SJSA1 (cell line): ENCODE measurements around the gene FKBP3. TPM values are rescaled to one million over a fixed set of nuclear protein-coding genes. Genes with fewer than 3 reads are reported as not detected.

Experiments used
- DNase-seq, 2 experiments: peaks; one replicate each; pipeline ENCODE4 v3.0.0-alpha.2; 2015 to 2020; ENCODE audit warnings: low spot score in 2 of 2, low read depth in 1 of 2
- H3K27ac ChIP-seq: fragments of 250-450 bp; sonication (Bioruptor Pico); 2 replicates; pipeline ENCODE4 v1.5.1; 2020; ENCODE audit warnings: mild to moderate bottlenecking, moderate library complexity
- H3K27me3 ChIP-seq: fragments of 250-450 bp; sonication (Bioruptor Pico); replicated peaks from 2 replicates; pipeline ENCODE4 v1.5.1; 2020; ENCODE audit warnings: mild to moderate bottlenecking, moderate library complexity
- H3K36me3 ChIP-seq: fragments of 250-450 bp; sonication (Bioruptor Pico); 2 replicates; pipeline ENCODE4 v1.5.1; 2020; ENCODE audit warnings: mild to moderate bottlenecking
- H3K4me1 ChIP-seq: fragments of 250-450 bp; sonication (Bioruptor Pico); replicated peaks from 2 replicates; pipeline ENCODE4 v1.6.1; 2021; ENCODE audit warnings: mild to moderate bottlenecking
- H3K4me3 ChIP-seq: fragments of 250-450 bp; sonication (Bioruptor Pico); 2 replicates; pipeline ENCODE4 v1.5.1; 2020; ENCODE audit warnings: mild to moderate bottlenecking
- H3K9me3 ChIP-seq: fragments of 250-450 bp; sonication (Bioruptor Pico); replicated peaks from 2 replicates; pipeline ENCODE4 v1.5.1; 2020; ENCODE audit warnings: mild to moderate bottlenecking
- total RNA-seq: library from RNA; depleted of rRNA; stranded (reverse); fragments of >200 nt; shearing (Covaris generic); gene quantifications from 2 replicates; pipeline ENCODE4 v1.2.3, GENCODE V29; 2014

The FKBP3 gene
- total RNA-seq, 1 experiment from 2014 or later = 56.9 TPM

- DNase-seq = peak; percentile 86 to 92
- peak within 1 kb of the TSS; percentile 10; the same call in 1 of the 2 replicates for H3K27ac ChIP-seq
- no peaks in the 10 kb centered on the region for H3K36me3 ChIP-seq
- peak within 1 kb of the TSS; percentile 69 for H3K4me3 ChIP-seq
- H3K9me3 ChIP-seq = no peaks in the 10 kb centered on the region
- H3K4me1 ChIP-seq = peaks cover 8% of the 10 kb centered on the region
- H3K27me3 ChIP-seq = no peaks in the 10 kb centered on the region
Measured at GRCh38 chr14:45135659-45136395, 1.5 kb upstream of the FKBP3 start, which contains the start of gene FANCM. Gene FANCM (plus strand): TSS chr14:45135930. CDS start chr14:45136032, 102 bp downstream.

- Histone ChIP-seq H3K4me3 (peak overlapping the region; percentile 69), H3K27ac (peak overlapping the region; percentile 10; the same call in 1 of the 2 replicates), H3K27me3 (no peaks in the 10 kb centered on the region), H3K4me1 (peaks cover 8% of the 10 kb centered on the region), H3K36me3 (no peaks in the 10 kb centered on the region; the same call in 1 of the 2 replicates), H3K9me3 (no peaks in the 10 kb centered on the region)
- DNase-seq = no peak
Measured at GRCh38 chr14:45135156-45135555, 875 bp upstream of the FKBP3 start.

GRCh38 chr14:45133683-45134050, 614 bp downstream of the FKBP3 start:
- peaks cover 8% of the 10 kb centered on the region for H3K4me1 ChIP-seq
- H3K9me3 ChIP-seq = no peaks in the 10 kb centered on the region
- H3K27ac ChIP-seq = peak overlapping the region; percentile 66; the same call in 1 of the 2 replicates
- no peak for DNase-seq
- peaks cover 9% of the 10 kb centered on the region for H3K36me3 ChIP-seq
- H3K27me3 ChIP-seq = no peaks in the 10 kb centered on the region
- peak overlapping the region; percentile 69 for H3K4me3 ChIP-seq

GRCh38 chr14:45128963-45129629, 5.2 kb downstream of the FKBP3 start:
- no peaks in the 10 kb centered on the region for H3K9me3 ChIP-seq
- no peaks in the 10 kb centered on the region for H3K27me3 ChIP-seq
- H3K27ac ChIP-seq = no peak overlapping the region
- no peak overlapping the region for H3K4me3 ChIP-seq
- H3K36me3 ChIP-seq = peaks cover 28% of the 10 kb centered on the region
- DNase-seq = no peak
- no peaks in the 10 kb centered on the region for H3K4me1 ChIP-seq

GRCh38 chr14:45125754-45126153, 8.5 kb downstream of the FKBP3 start:
- Histone ChIP-seq H3K4me1 (no peaks in the 10 kb centered on the region), H3K4me3 (no peak overlapping the region), H3K27me3 (no peaks in the 10 kb centered on the region), H3K9me3 (no peaks in the 10 kb centered on the region), H3K27ac (no peak overlapping the region), H3K36me3 (peaks cover 47% of the 10 kb centered on the region)
- DNase-seq = no peak

- Histone ChIP-seq H3K4me1 (no peaks in the 10 kb centered on the region), H3K9me3 (no peaks in the 10 kb centered on the region), H3K4me3 (no peak overlapping the region), H3K27me3 (no peaks in the 10 kb centered on the region), H3K36me3 (peaks cover 59% of the 10 kb centered on the region), H3K27ac (no peak overlapping the region)
- DNase-seq = no peak
Measured at GRCh38 chr14:45123271-45123670, 11.0 kb downstream of the FKBP3 start.

- H3K27ac ChIP-seq = no peak overlapping the region
- H3K4me1 ChIP-seq = no peaks in the 10 kb centered on the region
- peaks cover 75% of the 10 kb centered on the region for H3K36me3 ChIP-seq
- DNase-seq = no peak
- no peaks in the 10 kb centered on the region for H3K9me3 ChIP-seq
- no peaks in the 10 kb centered on the region for H3K27me3 ChIP-seq
- H3K4me3 ChIP-seq = no peak overlapping the region
Measured at GRCh38 chr14:45120096-45120495, 14.2 kb downstream of the FKBP3 start.

- H3K4me1 ChIP-seq = no peaks in the 10 kb centered on the region
- no peaks in the 10 kb centered on the region for H3K9me3 ChIP-seq
- no peak for DNase-seq
- H3K4me3 ChIP-seq = no peak overlapping the region
- H3K27ac ChIP-seq = no peak overlapping the region
- no peaks in the 10 kb centered on the region for H3K27me3 ChIP-seq
- H3K36me3 ChIP-seq = peaks cover 81% of the 10 kb centered on the region
Measured at GRCh38 chr14:45118594-45118993, 15.7 kb downstream of the FKBP3 start.

GRCh38 chr14:45114327-45114726, 20.0 kb downstream of the FKBP3 start:
- Histone ChIP-seq H3K9me3 (no peaks in the 10 kb centered on the region), H3K4me1 (no peaks in the 10 kb centered on the region), H3K4me3 (no peak overlapping the region), H3K27me3 (no peaks in the 10 kb centered on the region), H3K36me3 (peaks cover 83% of the 10 kb centered on the region), H3K27ac (no peak overlapping the region)
- no peak for DNase-seq

GRCh38 chr14:45112896-45113781, 21.1 kb downstream of the FKBP3 start:
- Histone ChIP-seq H3K4me1 (no peaks in the 10 kb centered on the region), H3K27me3 (no peaks in the 10 kb centered on the region), H3K27ac (no peak overlapping the region), H3K4me3 (no peak overlapping the region), H3K36me3 (peaks cover 82% of the 10 kb centered on the region), H3K9me3 (no peaks in the 10 kb centered on the region)
- DNase-seq = no peak

GRCh38 chr14:45104561-45104960, 29.7 kb downstream of the FKBP3 start:
- peaks cover 83% of the 10 kb centered on the region for H3K36me3 ChIP-seq
- DNase-seq = no peak
- no peaks in the 10 kb centered on the region for H3K27me3 ChIP-seq
- H3K4me1 ChIP-seq = no peaks in the 10 kb centered on the region
- H3K4me3 ChIP-seq = no peak overlapping the region
- H3K9me3 ChIP-seq = no peaks in the 10 kb centered on the region
- no peak overlapping the region for H3K27ac ChIP-seq

- Histone ChIP-seq H3K4me3 (no peak overlapping the region), H3K4me1 (no peaks in the 10 kb centered on the region), H3K9me3 (no peaks in the 10 kb centered on the region), H3K27me3 (no peaks in the 10 kb centered on the region), H3K36me3 (peaks cover 80% of the 10 kb centered on the region), H3K27ac (no peak overlapping the region)
- no peak for DNase-seq
Measured at GRCh38 chr14:45103806-45104205, 30.5 kb downstream of the FKBP3 start.

GRCh38 chr14:45096218-45096617, 38.1 kb downstream of the FKBP3 start:
- Histone ChIP-seq H3K4me1 (0 out of 2 replicates have a peak, but pooled peaks cover 2% of the 10 kb centered on the region), H3K27ac (no peak overlapping the region), H3K4me3 (no peak overlapping the region), H3K36me3 (peaks cover 48% of the 10 kb centered on the region), H3K9me3 (no peaks in the 10 kb centered on the region), H3K27me3 (no peaks in the 10 kb centered on the region)
- no peak for DNase-seq
